GM23338 (cell line): ENCODE measurements around the gene WDR11. TPM values are rescaled to one million over a fixed set of nuclear protein-coding genes. Genes with fewer than 3 reads are reported as not detected.
A peak's percentile ranks its signal among the peaks of the same experiment; 100 is the strongest.

Experiments
- ATAC-seq: fragments of 200-7000 bp; cut with Tn5 transposase; 3 replicates; pipeline ENCODE4 v1.9.1; 2020
- DNase-seq: peaks from one replicate; pipeline ENCODE4 v3.0.0-alpha.2; 2015; ENCODE audit warnings: low spot score
- H2AFZ ChIP-seq: fragments of 200-600 bp; sonication (generic); 2 replicates; pipeline ENCODE4 v1.8.0; 2016; ENCODE audit warnings: antibody characterized with exemption, mild to moderate bottlenecking, moderate library complexity
- H3F3A ChIP-seq: fragments of 200-600 bp; sonication (generic); replicated peaks from 2 replicates; pipeline ENCODE4 v1.8.0; 2017; ENCODE audit warnings: antibody characterized with exemption, mixed run types, low read depth
- H3K27ac ChIP-seq: fragments of 200-600 bp; sonication (generic); 2 replicates; pipeline ENCODE4 v1.6.1; 2016; ENCODE audit warnings: low read depth
- H3K27me3 ChIP-seq: fragments of 200-600 bp; sonication (generic); 2 replicates; pipeline ENCODE4 v1.8.0; 2016; ENCODE audit warnings: mild to moderate bottlenecking, mixed run types, moderate library complexity; ENCODE audit not compliant: insufficient read depth
- H3K36me3 ChIP-seq: fragments of 200-600 bp; sonication (generic); 2 replicates; pipeline ENCODE4 v1.8.0; 2016; ENCODE audit warnings: mild to moderate bottlenecking; ENCODE audit not compliant: insufficient read depth
- H3K4me1 ChIP-seq: fragments of 200-600 bp; sonication (generic); 2 replicates; pipeline ENCODE4 v1.8.0; 2016; ENCODE audit warnings: mild to moderate bottlenecking, moderate library complexity; ENCODE audit not compliant: insufficient read depth
- H3K4me2 ChIP-seq: fragments of 200-600 bp; sonication (generic); 2 replicates; pipeline ENCODE4 v1.7.1; 2017; ENCODE audit warnings: mixed run types
- H3K4me3 ChIP-seq: fragments of 200-600 bp; sonication (generic); 2 replicates; pipeline ENCODE4 v1.6.1; 2016; ENCODE audit warnings: mixed run types
- H3K79me2 ChIP-seq: fragments of 200-600 bp; sonication (generic); replicated peaks from 2 replicates; pipeline ENCODE4 v1.8.0; 2017; ENCODE audit warnings: mild to moderate bottlenecking; ENCODE audit not compliant: insufficient read depth
- H3K9me2 ChIP-seq: fragments of 200-600 bp; sonication (generic); 2 replicates; pipeline ENCODE4 v1.8.0; 2017; ENCODE audit not compliant: insufficient read depth
- H4K20me1 ChIP-seq: fragments of 200-600 bp; sonication (generic); replicated peaks from 2 replicates; pipeline ENCODE4 v1.8.0; 2017; ENCODE audit warnings: mild to moderate bottlenecking; ENCODE audit not compliant: insufficient read depth
- H3K27ac Mint-ChIP-seq: 2 replicates; pipeline ENCODE4 v1.8.0; 2020; ENCODE audit warnings: inconsistent platforms, mild to moderate bottlenecking, moderate library complexity, mixed read lengths
- H3K27me3 Mint-ChIP-seq: 3 replicates; pipeline ENCODE4 v1.8.0; 2022; ENCODE audit warnings: low read depth, mild to moderate bottlenecking, moderate library complexity, mixed read lengths, inconsistent platforms; ENCODE audit not compliant: insufficient read depth, poor library complexity
- H3K36me3 Mint-ChIP-seq: 3 replicates; pipeline ENCODE4 v1.8.0; 2021; ENCODE audit warnings: low read depth, mild to moderate bottlenecking, inconsistent platforms, moderate library complexity, mixed read lengths
- H3K4me1 Mint-ChIP-seq: 3 replicates; pipeline ENCODE4 v1.8.0; 2020; ENCODE audit warnings: mild to moderate bottlenecking, inconsistent platforms, mixed read lengths
- H3K4me3 Mint-ChIP-seq: 3 replicates; pipeline ENCODE4 v1.8.0; 2021; ENCODE audit warnings: moderate library complexity, mild to moderate bottlenecking, inconsistent platforms, mixed read lengths
- H3K9me3 Mint-ChIP-seq: 3 replicates; pipeline ENCODE4 v1.8.0; 2020; ENCODE audit warnings: moderate library complexity, mild to moderate bottlenecking, inconsistent platforms, mixed read lengths
- CTCF ChIP-seq, 2 experiments: fragments of 200-600 bp in 1 of 2; sonication (generic) in 1 of 2; conservative IDR thresholded peaks; 2 replicates each; pipeline versions ENCODE4 v1.5.1 to v1.6.1; 2016 to 2017; ENCODE audit warnings: antibody characterized with exemption in 2 of 2, low read depth in 2 of 2, mild to moderate bottlenecking in 2 of 2, moderate library complexity in 1 of 2
- EZH2phosphoT487 ChIP-seq: fragments of 200-600 bp; sonication (generic); IDR thresholded peaks from one replicate; pipeline ENCODE4 v1.8.1; 2018; ENCODE audit warnings: antibody characterized with exemption; ENCODE audit not compliant: unreplicated experiment
- JUNB ChIP-seq: IDR thresholded peaks from one replicate; pipeline ENCODE4 v1.6.1; 2016; ENCODE audit warnings: antibody characterized with exemption; ENCODE audit not compliant: unreplicated experiment
- STAT1 ChIP-seq: IDR thresholded peaks from one replicate; pipeline ENCODE4 v1.6.1; 2016; ENCODE audit warnings: antibody characterized with exemption; ENCODE audit not compliant: unreplicated experiment
- ZNF114 ChIP-seq: fragments of 250-450 bp; sonication (Bioruptor Pico); IDR thresholded peaks from 2 replicates; pipeline ENCODE4 v1.5.0; 2020; ENCODE audit warnings: mild to moderate bottlenecking, moderate library complexity
- ZNF331 ChIP-seq: fragments of 250-450 bp; sonication (Bioruptor Pico); IDR thresholded peaks from 2 replicates; pipeline ENCODE4 v1.5.0; 2020; ENCODE audit warnings: low read depth, mild to moderate bottlenecking, moderate library complexity
- ZNF462 ChIP-seq: fragments of 250-450 bp; sonication (Bioruptor Pico); IDR thresholded peaks from 2 replicates; pipeline ENCODE4 v1.5.0; 2020; ENCODE audit warnings: mild to moderate bottlenecking, moderate library complexity
- polyA plus RNA-seq: library from polyadenylated mRNA; unstranded; fragments of >200 nt; fragmentation: Nextera tagmentation; extraction: Ambion mirVana; gene quantifications from 2 replicates; pipeline ENCODE4 v1.2.1, GENCODE V29; 2016
- total RNA-seq: library from RNA; depleted of rRNA; stranded (reverse); fragments of >200 nt; shearing (Covaris generic); gene quantifications from 2 replicates; pipeline ENCODE4 v1.2.3, GENCODE V29; 2014
- TF ChIP-seq, protein P1 (sequence below): IDR thresholded peaks from 2 replicates; pipeline ENCODE4 v1.6.1; 2016; ENCODE audit warnings: antibody characterized with exemption

Gene WDR11
- total and polyA plus RNA-seq, 2 experiments from 2014 or later, result 19.7 to 74.4 TPM

DNA sequence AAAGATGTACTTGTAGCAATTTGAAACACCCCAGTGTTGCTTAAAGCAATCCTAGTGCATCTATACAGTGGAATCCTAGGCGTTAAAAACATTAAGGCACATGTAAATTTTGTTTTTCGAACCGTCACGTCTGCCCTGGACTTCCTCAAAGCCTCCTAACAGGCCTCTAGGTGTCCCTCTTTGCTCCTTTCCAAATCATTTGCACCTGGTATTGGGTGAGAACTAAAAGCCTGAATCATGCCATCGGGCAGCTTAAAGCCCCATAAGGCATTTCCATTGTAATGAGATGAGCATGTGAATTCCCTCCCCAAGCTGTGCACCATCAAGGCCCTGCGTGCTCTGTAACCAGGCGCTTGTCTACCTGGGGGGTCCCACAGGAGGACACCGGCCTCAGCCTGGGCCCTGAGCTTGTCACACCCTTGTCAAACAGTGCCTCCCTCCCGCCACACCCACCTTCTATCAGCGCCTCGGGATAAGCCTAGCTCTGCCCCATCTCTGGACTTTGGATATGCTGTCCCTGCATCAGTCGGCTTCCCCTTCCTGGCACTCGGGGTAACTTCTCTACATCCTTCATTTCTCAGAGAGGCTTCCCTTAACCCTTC, 89.2 kb downstream of the WDR11 start:
- DNase-seq (peak; percentile 61), ATAC-seq (peak; percentile 63)
- 0 out of 2 replicates have a peak overlapping the region, but pooled peaks have one; percentile 1 for H2AFZ ChIP-seq
- H3K4me2 ChIP-seq, result no peak overlapping the region
- H3K79me2 ChIP-seq, result no peaks in the 10 kb centered on the region
- Mint-ChIP-seq H3K4me3 (no peak overlapping the region), H3K27ac (no peak overlapping the region), H3K9me3 (peaks cover 17% of the 10 kb centered on the region), H3K27me3 (peaks cover 1% of the 10 kb centered on the region), H3K36me3 (peaks cover 3% of the 10 kb centered on the region; the same call in 2 of the 3 replicates), H3K4me1 (peaks cover 6% of the 10 kb centered on the region)
- H3K9me2 ChIP-seq, result no peaks in the 10 kb centered on the region
- H3K4me1 ChIP-seq, result no peaks in the 10 kb centered on the region
- no peaks in the 10 kb centered on the region for H3K36me3 ChIP-seq
- H3K4me3 ChIP-seq, result no peak overlapping the region
- H3F3A ChIP-seq, result no peaks in the 10 kb centered on the region
- no peaks in the 10 kb centered on the region for H3K27me3 ChIP-seq
- TF ChIP-seq, protein P1, sequence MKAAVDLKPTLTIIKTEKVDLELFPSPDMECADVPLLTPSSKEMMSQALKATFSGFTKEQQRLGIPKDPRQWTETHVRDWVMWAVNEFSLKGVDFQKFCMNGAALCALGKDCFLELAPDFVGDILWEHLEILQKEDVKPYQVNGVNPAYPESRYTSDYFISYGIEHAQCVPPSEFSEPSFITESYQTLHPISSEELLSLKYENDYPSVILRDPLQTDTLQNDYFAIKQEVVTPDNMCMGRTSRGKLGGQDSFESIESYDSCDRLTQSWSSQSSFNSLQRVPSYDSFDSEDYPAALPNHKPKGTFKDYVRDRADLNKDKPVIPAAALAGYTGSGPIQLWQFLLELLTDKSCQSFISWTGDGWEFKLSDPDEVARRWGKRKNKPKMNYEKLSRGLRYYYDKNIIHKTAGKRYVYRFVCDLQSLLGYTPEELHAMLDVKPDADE, result no peak
- TF ChIP-seq EZH2phosphoT487 (no peak), STAT1 (no peak), CTCF (conservative IDR thresholded peaks at IDR 0.05; ENCODE audit: low read depth in 2 of 2) (peak; percentile 34 to 47; a peak in 3 of 4 replicates), JUNB (no peak), ZNF462 (CRISPR knock-in tag) (no peak), ZNF114 (CRISPR knock-in tag) (no peak), ZNF331 (no peak)
- no peak overlapping the region for H3K27ac ChIP-seq
- no peaks in the 10 kb centered on the region for H4K20me1 ChIP-seq
